ENCODE data around the gene NEUROG2. TPM values are rescaled to one million over a fixed set of nuclear protein-coding genes. Genes with fewer than 3 reads are reported as not detected.
"Not testable (repeated sequence)": the region's sequence is repeated elsewhere in the genome, so short reads cannot be mapped to it uniquely, and the experiment has no call there.

NEUROG2 gene
- total RNA-seq, 2 experiments from 2014 or later, result 0.13 to 0.16 TPM

GRCh38 chr4:112531146-112531545, 15.2 kb upstream of the NEUROG2 start:
- TF ChIP-seq CTCF (IDR thresholded peaks at IDR 0.05), result no peak
- H3K4me3 Mint-ChIP-seq, result no peak overlapping the region
- CTCF ChIA-PET, result interaction anchor here (1.0 to 1.8 kb wide), 2 partner anchors 10 to 14 kb away, joined by 4 read pairs; no protein-coding TSS in a partner anchor
- peaks cover 19% of the 10 kb centered on the region for H3K27me3 Mint-ChIP-seq
- intact Hi-C loops (cut with micrococcal nuclease), result no loop called here
- no peaks in the 10 kb centered on the region for H3K36me3 Mint-ChIP-seq (ENCODE audit: low read depth)
- no peaks in the 10 kb centered on the region for H3K9me3 Mint-ChIP-seq
- ATAC-seq (no peak), DNase-seq (no peak)
- H3K27ac Mint-ChIP-seq, result no peak overlapping the region
- POLR2A ChIA-PET, result interaction anchor here (1.0 kb wide), 1 partner anchor 8 kb away, joined by 3 read pairs; no protein-coding TSS in a partner anchor
- H3K4me1 Mint-ChIP-seq (ENCODE audit: low read depth), result no peaks in the 10 kb centered on the region

GRCh38 chr4:112526061-112526460, 10.1 kb upstream of the NEUROG2 start:
- Mint-ChIP-seq H3K4me3 (no peak overlapping the region), H3K36me3 (ENCODE audit: low read depth) (peaks cover 3% of the 10 kb centered on the region), H3K27me3 (peaks cover 41% of the 10 kb centered on the region), H3K9me3 (no peaks in the 10 kb centered on the region), H3K27ac (no peak overlapping the region), H3K4me1 (ENCODE audit: low read depth) (peaks cover 13% of the 10 kb centered on the region)
- CTCF ChIA-PET, result interaction anchor here (2.5 to 6.9 kb wide), 2 partner anchors 15 to 204 kb away, joined by 17 to 65 read pairs; no protein-coding TSS in a partner anchor
- POLR2A ChIA-PET, result no interaction called here
- no peak for TF ChIP-seq CTCF (IDR thresholded peaks at IDR 0.05)
- ATAC-seq (no peak), DNase-seq (no peak)
- intact Hi-C loops (cut with micrococcal nuclease), result loop anchor here (10.0 kb wide), 1 partner anchor 451 kb away; no protein-coding TSS in a partner anchor

GRCh38 chr4:112523764-112524505, 8.0 kb upstream of the NEUROG2 start:
- peaks cover 3% of the 10 kb centered on the region for H3K36me3 Mint-ChIP-seq (ENCODE audit: low read depth)
- H3K27ac Mint-ChIP-seq, result no peak overlapping the region
- H3K4me1 Mint-ChIP-seq (ENCODE audit: low read depth), result peaks cover 25% of the 10 kb centered on the region
- DNase-seq, result peak; percentile 89
- POLR2A ChIA-PET, result interaction anchor here (1.6 to 1.7 kb wide), 2 partner anchors 10 to 11 kb away, joined by 4 read pairs; no protein-coding TSS in a partner anchor
- H3K27me3 Mint-ChIP-seq, result peaks cover 49% of the 10 kb centered on the region
- CTCF ChIA-PET, result interaction anchor here (0.6 to 6.9 kb wide), 54 partner anchors 9 to 458 kb away, joined by 3 to 65 read pairs (median 4); partner anchors contain the start of genes ALPK1 and NEUROG2
- TF ChIP-seq CTCF (IDR thresholded peaks at IDR 0.05), result peak; percentile 96
- ATAC-seq, result peak; percentile 96
- intact Hi-C loops (cut with micrococcal nuclease), result loop anchor here (2.0 to 10.0 kb wide), 3 partner anchors 195 to 449 kb away; no protein-coding TSS in a partner anchor
- peak overlapping the region; percentile 71 for H3K4me3 Mint-ChIP-seq
- H3K9me3 Mint-ChIP-seq, result peaks cover 1% of the 10 kb centered on the region

GRCh38 chr4:112523008-112523721, 7.2 kb upstream of the NEUROG2 start:
- H3K4me3 Mint-ChIP-seq, result peak overlapping the region; percentile 71
- POLR2A ChIA-PET, result interaction anchor here (0.8 to 1.7 kb wide), 2 partner anchors 8 to 11 kb away, joined by 3 to 4 read pairs; no protein-coding TSS in a partner anchor
- intact Hi-C loops (cut with micrococcal nuclease), result loop anchor here (2.0 to 10.0 kb wide), 3 partner anchors 194 to 448 kb away; no protein-coding TSS in a partner anchor
- DNase-seq, result peak; percentile 52
- no peak overlapping the region for H3K27ac Mint-ChIP-seq
- H3K9me3 Mint-ChIP-seq, result peaks cover 1% of the 10 kb centered on the region
- peaks cover 25% of the 10 kb centered on the region for H3K4me1 Mint-ChIP-seq (ENCODE audit: low read depth)
- CTCF ChIA-PET, result interaction anchor here (0.9 to 6.9 kb wide), 23 partner anchors 8 to 455 kb away, joined by 3 to 65 read pairs (median 9); partner anchors contain the start of gene NEUROG2
- ATAC-seq, result peak; percentile 49
- H3K36me3 Mint-ChIP-seq (ENCODE audit: low read depth), result peaks cover 3% of the 10 kb centered on the region
- TF ChIP-seq CTCF (IDR thresholded peaks at IDR 0.05), result no peak
- H3K27me3 Mint-ChIP-seq, result peaks cover 54% of the 10 kb centered on the region

GRCh38 chr4:112522431-112522830, 6.5 kb upstream of the NEUROG2 start:
- POLR2A ChIA-PET, result interaction anchor here (0.8 to 1.7 kb wide), 2 partner anchors 9 to 10 kb away, joined by 3 to 4 read pairs; no protein-coding TSS in a partner anchor
- Mint-ChIP-seq H3K4me3 (peak overlapping the region; percentile 71), H3K27me3 (peaks cover 62% of the 10 kb centered on the region), H3K4me1 (ENCODE audit: low read depth) (peaks cover 32% of the 10 kb centered on the region)
- CTCF ChIA-PET, result interaction anchor here (0.9 to 6.9 kb wide), 12 partner anchors 12 to 422 kb away, joined by 3 to 65 read pairs (median 4); no protein-coding TSS in a partner anchor
- H3K36me3 Mint-ChIP-seq (ENCODE audit: low read depth); H3K9me3 Mint-ChIP-seq; H3K27ac Mint-ChIP-seq; DNase-seq; ATAC-seq: not testable (repeated sequence)
- intact Hi-C loops (cut with micrococcal nuclease), result loop anchor here (2.0 to 10.0 kb wide), 3 partner anchors 194 to 448 kb away; no protein-coding TSS in a partner anchor
